Activated naive CD8-positive, alpha-beta T cell treated with anti-CD3 and anti-CD28 coated beads, Interleukin-2, amount 50 U/mL, for 16 hours (primary cell): Measurements from ENCODE around the gene RBMS1.
"Not testable (repeated sequence)": the region's sequence is repeated elsewhere in the genome, so short reads cannot be mapped to it uniquely, and the experiment has no call there.

Source experiments
- DNase-seq: peaks from one replicate; pipeline ENCODE4 v3.0.0-alpha.2; 2020; ENCODE audit warnings: low read depth, low spot score

RBMS1 gene

GRCh38 chr2:160469621-160470204, 23.9 kb downstream of the RBMS1 start:
- no peak for DNase-seq

DNA sequence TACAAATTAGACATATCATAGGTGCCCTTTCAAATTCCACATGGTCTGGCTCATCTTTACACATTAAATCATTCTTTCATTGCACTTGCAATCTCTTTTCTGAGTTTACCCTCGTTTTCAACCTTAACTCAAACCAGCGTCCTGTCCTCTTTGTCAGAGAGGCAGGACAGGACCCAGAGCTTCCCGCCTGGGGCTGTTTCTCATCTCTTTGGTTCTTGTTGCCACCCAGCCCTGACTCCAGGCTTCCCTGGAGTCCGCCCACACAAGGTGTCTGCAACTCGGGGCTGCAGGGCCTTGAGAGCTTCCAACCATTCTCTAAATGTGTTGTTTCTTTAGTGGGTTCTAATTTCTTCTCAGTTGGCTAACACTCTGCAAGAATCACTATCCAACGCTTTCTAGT, 24.4 kb downstream of the RBMS1 start:
- DNase-seq, result no peak

DNA sequence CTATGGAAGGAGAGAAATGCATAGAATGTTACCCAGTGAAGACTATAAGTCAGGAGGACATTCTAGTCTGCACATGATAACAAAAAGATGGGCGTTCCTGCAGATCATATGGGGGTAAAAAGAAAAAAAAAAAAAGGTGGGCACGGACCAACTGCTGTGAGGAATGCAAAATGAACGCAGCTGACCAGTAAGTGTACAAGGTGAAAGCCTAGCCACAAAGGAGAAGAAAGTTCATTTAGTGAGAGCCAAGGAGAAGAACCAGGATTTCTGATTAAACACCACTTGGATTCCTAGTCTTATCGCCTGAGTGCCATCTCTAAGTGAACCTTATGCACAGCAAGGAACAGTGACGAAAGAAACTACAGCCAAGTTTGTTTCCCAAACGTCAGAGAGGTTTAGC, 26.5 kb downstream of the RBMS1 start:
- no peak for DNase-seq

GRCh38 chr2:160465406-160465805, 28.2 kb downstream of the RBMS1 start:
- DNase-seq, result no peak

DNA sequence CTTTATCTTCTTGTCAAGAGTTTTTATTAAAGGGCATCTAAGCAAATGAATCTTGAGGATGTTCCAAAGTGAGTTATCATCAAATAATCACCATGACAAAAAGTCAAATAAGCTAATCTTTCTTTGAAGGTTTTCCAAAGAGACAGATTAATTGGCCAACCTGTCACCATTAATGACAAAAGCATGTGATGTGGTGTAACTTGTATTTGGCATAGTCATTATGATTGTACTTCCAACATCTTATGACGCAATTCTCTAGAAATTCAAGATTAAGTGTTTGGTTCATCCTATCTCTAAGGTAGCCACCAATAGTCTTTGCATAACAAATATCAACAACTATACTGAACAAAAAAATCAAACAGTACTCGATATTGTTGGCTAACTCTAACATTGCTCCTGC, 28.6 kb downstream of the RBMS1 start:
- DNase-seq, result no peak

DNA sequence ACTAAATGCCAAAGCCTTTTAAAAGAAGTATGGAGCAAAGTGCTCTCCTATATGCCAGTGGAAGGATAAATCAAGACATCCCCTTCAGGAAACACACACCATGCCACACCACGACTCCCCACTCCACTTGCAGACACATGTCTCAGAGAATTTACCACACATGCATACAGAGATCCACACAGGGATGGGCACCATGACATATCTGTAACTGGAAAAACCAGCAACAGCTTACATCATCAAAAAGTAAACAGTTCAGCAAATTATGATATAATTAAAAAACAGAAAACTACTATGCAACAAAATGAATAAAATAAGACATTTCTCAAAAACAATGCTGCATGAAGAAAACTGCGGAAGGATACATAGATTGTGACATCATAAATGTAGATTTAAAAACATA, 29.6 kb downstream of the RBMS1 start:
- no peak for DNase-seq

DNA sequence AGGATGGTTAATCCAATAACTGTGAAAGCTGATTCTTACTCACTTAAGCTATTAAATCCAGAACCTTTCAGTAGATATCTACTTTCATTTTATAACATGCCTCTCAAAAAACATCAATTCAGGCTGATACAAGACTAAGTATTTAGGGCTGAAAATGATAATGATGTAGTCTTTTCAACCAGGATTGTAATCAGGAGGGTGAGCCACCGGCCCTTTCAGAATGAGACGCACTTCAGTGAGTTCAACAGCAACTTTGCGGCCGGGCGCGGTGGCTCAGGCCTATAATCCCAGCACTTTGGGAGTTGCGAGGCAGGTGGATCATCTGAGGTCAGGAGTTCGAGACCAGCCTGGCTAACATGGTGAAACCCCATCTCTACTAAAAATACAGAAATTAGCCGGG, 30.4 kb downstream of the RBMS1 start:
- DNase-seq, result no peak

DNA sequence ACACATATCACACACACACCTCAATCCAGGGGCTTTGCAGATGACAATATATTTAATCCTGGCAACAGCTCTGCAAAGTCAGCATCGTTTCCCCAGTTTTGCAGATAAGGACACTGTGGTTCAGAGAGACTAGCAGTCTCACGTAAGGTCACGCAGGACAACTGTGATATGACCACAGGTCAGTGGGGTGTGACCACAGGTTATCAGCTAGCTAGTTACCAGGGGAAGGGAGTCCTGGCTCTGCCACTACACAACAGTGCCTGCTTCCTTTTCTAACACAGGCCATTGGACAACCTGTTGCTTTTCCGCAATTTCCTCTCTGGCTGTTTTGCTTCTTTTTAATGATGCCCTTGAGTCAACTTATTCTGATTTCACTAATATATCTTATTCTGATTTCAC, 33.3 kb downstream of the RBMS1 start:
- DNase-seq, result no peak

GRCh38 chr2:160459538-160460332, 33.9 kb downstream of the RBMS1 start:
- no peak for DNase-seq

DNA sequence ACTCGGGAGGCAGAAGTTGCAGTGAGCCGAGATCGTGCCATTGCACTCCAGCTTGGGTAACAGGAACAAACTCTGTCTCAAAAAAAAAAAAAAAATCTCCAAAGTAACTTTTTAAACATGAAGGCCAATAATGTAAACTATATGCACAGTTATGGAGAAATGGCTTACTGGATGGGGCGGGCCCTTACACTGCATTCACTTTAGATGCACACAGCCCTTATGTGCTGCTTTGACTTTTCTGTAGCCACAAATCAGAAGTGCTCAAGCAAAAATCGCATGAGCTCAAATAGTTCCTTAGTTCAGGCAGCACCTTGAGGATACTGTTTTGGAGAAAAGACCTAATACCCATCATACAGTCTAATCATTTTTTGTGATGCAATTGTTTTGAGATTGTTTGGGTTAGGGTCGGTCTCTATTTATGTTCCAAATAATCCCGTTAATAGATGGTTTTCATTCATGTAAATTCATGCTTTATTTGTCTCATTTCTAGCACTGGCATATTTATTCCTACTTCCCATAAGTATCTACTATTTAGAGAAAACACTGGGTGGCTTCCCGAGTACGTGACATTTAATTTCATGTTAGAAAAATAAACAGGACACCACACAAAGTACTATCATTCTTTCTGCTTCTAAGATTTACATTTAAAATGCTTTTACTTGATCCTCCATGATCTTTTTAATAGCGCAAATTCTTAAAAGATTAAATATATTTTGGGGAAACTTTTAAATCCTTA, 34.7 kb downstream of the RBMS1 start:
- DNase-seq, result no peak

- DNase-seq, result no peak
Measured at GRCh38 chr2:160457588-160457987, 36.0 kb downstream of the RBMS1 start.

GRCh38 chr2:160454070-160454797, 39.4 kb downstream of the RBMS1 start:
- no peak for DNase-seq

DNA sequence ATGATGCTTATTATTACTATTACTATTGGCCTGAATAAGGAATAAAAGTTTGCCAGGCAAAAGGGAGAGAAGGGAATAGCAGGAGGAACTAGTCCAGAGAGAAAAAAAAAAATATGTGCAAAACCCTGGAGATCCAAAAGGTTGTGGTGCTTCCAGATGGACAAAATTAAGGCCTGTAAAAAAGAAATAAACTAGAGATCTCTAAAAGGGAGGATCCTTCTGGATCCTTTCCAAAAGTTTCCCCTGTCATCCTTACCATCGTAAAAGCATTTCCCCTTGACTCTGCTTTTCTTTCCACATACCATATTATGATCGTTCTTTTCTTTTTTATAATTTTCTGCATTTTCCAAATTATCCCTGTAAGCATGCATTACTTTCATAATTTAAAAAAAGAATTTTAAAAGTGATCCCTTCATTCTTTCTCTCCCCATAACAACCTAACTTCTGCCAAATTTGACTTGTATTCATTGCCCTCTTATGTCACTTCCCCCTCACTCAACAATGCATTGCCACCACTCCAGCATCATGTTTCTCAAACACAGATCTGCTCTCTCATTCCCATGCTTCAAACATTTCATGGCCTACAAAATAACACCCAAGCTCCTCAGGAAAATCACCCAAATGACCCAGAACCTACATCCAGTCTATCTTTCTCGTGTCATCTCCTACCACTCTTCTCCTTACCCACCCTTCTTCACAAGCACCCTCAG, 40.3 kb downstream of the RBMS1 start:
- DNase-seq, result no peak

DNA sequence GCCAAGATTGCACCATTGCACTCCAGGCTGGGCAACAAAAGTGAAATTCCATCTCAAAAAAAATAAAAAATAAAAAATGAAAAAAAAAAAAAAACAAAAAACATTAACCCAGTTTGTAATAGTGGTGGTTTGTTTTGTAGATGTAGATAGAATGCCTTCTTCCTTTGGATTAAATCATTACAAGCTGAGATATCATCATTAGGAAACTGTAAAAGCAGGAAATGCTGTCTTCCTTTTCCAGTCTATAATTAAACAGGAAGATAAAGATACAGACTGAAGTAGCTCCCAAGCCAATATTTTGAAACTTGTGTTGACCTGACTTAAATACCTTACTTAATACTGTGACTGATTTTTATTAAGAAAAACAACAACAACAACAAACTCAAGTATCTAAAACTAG, 43.1 kb downstream of the RBMS1 start:
- DNase-seq, result no peak

DNA sequence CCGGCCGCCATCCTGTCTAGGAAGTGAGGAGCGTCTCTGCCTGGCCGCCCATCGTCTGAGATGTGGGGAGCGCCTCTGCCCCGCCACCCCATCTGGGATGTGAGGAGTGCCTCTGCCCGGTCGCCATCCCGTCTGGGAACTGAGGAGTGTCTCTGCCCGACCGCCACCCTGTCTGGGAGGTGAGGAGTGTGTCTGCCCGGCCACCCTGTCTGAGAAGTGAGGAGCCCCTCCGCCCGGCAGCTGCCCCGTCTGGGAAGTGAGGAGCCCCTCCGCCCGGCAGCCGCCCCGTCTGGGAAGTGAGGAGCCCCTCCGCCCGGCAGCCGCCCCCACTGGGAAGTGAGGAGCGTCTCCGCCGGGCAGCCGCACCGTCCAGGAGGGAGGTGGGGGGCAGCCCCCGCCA, 44.8 kb downstream of the RBMS1 start:
- not testable (repeated sequence) for DNase-seq

- no peak for DNase-seq
Measured at GRCh38 chr2:160445673-160446072, 47.9 kb downstream of the RBMS1 start.

DNA sequence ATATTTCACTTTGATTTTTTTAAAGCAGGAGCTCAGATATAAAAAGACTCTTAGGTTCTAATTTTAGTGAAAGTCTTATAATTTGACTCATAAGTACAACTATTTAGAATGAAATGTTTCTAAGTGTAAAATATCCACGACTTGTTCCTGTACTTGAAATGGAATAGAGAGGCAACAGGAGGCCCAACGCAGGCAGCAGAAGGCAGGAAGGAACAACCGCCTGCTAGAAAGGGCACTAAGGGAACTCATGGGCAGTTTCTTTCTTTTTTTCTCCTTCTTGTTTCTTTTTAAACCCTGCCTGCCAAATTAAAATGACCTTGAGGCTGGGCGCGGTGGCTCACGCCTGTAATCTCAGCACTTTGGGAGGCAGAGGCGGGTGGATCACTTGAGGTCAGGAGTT, 51.0 kb downstream of the RBMS1 start:
- no peak for DNase-seq

DNA sequence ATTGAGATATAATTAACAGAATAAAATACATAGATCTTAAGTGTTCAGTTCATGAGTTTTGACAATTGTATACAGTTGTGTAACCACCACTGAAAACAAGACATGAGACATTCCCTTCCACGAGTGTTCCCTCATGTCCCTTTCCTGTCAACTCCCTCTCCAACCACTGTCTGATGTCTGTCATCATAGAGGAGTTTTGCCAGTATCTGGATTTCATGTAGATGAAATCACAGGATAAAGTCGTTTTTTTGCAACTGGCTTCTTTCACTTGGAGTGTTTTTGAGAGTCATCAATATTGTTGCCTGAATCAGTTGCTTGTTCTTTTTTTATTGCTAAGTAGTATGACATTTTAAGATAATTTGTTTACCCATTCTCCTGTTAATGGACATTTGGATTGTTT, 52.7 kb downstream of the RBMS1 start:
- DNase-seq, result no peak

DNA sequence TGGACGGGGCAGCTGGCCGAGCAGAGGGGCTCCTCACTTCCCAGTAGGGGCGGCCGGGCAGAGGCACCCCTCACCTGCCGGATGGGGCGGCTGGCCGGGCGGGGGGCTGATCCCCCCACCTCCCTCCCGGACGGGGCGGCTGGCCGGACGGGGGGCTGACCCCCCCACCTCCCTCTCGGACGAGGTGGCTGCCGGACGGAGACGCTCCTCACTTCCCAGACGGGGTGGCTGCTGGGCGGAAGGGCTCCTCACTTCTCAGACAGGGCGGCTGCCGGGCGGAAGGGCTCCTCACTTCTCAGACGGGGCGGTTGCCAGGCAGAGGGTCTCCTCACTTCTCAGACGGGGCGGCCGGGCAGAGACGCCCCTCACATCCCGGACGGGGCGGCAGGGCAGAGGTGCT, 54.6 kb downstream of the RBMS1 start:
- DNase-seq, result not testable (repeated sequence)

DNA sequence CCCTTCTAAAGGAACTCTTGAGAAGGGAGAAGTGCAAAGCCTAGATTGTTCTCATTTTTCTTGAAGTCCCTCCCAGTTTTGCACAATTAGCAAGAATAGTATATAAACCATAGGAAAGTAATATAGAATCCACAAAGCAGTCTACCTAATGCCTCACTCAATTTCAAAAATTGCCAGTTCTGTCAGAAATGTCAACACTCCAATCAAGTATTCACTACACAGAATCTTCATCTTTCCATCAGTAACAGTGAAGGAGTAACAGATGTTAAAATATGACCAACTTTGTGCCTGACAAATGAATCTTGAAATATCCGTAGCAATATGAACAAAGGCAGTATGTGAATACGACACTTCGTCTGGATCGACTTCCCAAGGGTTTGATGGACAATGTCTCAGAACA, 56.3 kb downstream of the RBMS1 start:
- no peak for DNase-seq

- DNase-seq, result no peak
Measured at GRCh38 chr2:160434254-160434948, 59.2 kb downstream of the RBMS1 start.
